CD4-positive, alpha-beta T cell treated with Interleukin-1 beta for 1 hour (primary cell): ENCODE measurements around the gene CPN1.
"Not testable (repeated sequence)": the region's sequence is repeated elsewhere in the genome, so short reads cannot be mapped to it uniquely, and the experiment has no call there.

ENCODE experiments used
- DNase-seq, 2 donors: peaks; one replicate each; pipeline ENCODE4 v3.0.0-alpha.2; 2020 to 2022

CPN1 gene

GRCh38 chr10:100081075-100082001, at the start of gene CPN1:
CPN1 (minus strand) TSS chr10:100081869; CDS start chr10:100081625, 244 bp downstream.
- no peak for DNase-seq

GRCh38 chr10:100130831-100131230, 49.2 kb upstream of the CPN1 start:
- no peak for DNase-seq

GRCh38 chr10:100129424-100129823, 47.8 kb upstream of the CPN1 start:
- DNase-seq: no peak

GRCh38 chr10:100128951-100129350, 47.3 kb upstream of the CPN1 start:
- no peak for DNase-seq

GRCh38 chr10:100125335-100125734, 43.7 kb upstream of the CPN1 start:
- DNase-seq: not testable (repeated sequence)

GRCh38 chr10:100124097-100124496, 42.4 kb upstream of the CPN1 start:
- DNase-seq: no peak

DNA sequence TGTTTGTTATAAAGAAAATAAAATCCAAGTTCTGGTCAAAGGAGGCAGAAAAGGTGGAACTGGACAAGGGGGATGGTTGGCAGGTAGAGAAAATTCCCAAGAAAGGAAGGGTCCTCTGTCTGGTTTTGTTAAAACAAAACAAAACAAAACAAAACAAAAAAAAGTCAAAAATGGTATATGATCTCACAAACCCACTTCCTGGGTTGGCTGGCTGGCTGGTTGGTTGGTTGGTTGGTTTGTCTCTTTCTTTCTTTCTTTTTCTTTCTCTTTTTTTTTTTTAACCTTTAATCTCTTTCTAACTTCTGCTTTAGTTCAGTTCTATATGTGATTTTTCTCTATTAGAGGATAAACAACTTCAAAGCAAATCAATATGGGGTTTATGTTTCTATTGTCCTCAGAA, 41.1 kb upstream of the CPN1 start:
- no peak for DNase-seq

DNA sequence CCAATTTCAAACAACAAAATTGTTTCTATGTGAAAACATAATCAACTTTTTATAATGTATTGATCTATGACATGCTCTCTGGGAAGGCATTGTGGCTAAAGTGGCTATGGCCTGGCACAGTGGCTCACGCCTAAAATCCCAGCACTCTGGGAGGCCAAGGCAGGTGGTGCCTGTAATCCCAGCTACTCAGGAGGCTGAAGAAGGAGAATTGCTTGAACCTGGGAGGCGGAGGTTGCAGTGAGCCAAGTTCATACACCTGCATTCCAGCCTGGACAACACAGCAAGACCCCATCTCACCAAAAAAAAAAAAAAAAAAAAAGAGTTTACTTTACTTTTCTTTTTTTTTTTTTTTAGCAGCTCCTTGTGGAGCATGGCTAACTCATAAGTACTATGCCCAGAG, 38.9 kb upstream of the CPN1 start:
- DNase-seq: no peak

DNA sequence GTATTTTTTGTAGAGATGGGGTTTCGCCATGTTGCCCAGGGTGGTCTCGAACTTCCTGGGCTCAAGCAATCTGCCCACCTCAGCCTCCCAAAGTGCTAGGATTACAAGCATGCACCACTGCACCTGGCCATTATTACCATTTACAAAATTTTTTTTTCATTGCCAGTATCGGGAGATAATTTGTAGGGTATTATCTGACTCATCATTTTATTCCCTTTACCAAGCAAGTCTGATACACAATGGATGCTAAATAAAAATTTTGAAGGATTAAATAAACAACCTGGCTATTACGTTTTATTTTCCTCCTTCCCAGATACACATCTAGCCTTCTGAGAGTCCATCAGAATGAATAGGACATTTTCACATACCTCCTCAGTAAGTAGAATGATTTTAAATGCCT, 38.1 kb upstream of the CPN1 start:
- DNase-seq: no peak

DNA sequence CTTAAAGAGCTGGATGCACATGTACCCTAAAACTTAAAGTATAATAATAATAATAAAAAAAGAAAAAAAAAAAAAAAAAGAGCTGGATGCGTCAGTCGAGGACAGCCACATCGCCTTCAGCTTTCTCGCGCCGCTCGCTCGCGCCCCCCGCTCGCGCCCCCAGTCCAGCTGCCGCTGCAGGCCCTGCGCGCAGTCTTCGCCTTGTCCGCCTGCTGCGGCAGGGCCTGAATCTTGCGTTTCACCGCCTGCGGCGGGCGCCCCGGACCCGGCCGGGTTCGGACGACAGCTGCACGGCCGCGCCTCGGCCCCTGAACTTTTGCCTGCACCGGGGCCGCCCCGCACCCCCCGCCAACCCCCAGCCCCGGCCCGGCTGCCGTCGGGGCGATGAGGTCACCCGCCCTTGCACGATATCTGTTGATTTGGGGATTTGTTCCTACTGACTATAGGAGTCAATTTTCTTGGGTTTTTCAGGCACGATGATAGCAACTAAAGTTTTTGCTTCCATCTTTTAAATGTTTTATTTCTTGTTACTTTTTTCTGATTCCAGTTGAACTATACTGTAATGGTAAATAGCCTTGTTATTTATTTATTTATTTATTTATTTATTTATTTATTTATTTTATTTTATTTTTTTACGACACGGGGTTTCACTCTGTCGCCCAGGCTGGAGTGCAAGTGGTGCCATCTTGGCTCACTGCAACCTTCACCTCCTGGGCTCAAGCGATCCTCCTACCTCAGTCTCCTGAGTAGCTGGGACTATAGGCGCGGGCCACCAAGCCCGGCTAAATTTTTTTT, 33.5 kb upstream of the CPN1 start:
- no peak for DNase-seq

DNA sequence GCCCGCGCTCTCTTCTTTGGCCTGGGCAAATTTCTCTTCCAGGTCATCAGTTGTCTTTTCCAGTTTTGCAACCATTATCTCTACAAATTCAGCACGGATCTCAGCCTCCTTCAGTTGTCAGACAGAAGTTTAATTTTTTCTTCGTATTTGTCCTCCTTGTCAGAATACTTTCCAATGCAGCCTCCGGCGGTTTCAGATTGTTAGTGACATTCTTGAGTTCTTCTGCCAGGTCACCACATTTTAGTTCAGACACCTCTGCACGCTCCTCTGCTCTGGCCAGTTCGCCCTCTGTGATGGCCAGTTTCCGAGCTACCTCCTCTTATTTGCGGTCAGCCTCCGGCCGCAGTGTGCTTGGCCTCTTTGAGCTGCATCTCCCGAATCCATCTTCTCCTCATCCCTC, 32.8 kb upstream of the CPN1 start:
- no peak for DNase-seq

- no peak for DNase-seq
Measured at GRCh38 chr10:100109670-100110069, 28.0 kb upstream of the CPN1 start.

- DNase-seq: no peak
Measured at GRCh38 chr10:100106865-100107264, 25.2 kb upstream of the CPN1 start.

DNA sequence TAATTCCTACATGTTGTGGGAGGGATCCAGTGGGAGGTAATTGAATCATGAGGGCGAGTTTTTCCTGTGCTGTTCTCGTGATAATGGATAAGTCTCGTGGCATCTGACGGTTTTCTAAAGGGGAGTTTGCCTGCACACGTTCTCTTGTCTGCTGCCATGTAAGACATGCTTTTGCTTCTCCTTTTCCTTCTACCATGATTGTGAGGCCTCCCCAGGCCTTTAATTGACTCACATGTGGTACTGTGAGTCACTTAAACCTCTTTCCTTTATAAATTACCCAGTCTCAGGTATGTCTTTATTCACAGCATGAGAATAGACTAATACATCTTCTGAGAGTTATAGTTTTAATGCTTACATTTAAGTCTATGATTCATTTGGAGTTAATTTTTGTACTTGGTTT, 22.6 kb upstream of the CPN1 start:
- no peak for DNase-seq

DNA sequence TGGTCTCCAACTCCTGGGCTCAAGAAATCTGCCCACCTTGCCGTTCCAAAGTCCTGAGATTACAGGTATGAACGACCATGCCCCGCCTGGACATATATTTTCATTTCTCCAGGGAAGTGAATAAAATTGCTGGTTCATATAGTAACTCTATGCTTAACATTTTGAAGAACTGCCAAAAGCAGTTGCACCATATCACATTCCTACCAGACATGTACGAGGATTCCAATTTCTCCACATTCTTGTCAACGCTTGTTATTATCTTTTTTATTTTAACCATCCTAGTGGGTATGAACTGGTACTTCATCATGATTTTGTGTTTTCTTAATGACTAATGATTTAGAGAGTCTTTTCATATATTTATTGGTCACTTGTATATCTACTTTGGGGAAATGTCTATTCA, 21.9 kb upstream of the CPN1 start:
- DNase-seq: no peak

GRCh38 chr10:100101192-100102076, 19.8 kb upstream of the CPN1 start:
- DNase-seq: no peak

DNA sequence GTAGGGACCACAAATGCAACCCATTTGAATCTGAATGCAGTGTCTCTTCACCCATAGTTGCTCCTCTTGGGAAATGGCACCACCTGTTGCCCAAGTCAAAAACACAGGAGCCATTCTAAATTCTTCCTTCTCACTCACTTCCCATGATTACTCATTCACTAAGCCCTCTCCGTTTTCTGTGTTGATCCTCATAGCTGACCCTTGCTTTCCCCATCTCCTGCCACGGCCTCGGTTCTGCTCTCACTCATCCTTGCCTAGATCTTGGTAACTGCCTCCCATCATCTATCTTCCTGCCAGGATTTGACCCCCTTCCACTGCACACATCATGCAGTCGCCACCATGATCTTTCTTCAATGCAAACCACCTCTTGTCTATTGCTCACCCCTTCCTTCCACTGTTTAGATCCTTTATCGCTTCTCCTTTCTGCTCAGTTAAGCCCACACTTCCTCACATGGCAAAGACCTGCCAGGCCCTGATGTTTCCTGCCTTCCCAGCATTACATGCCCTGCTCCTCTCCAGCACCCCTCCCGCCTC, 19.0 kb upstream of the CPN1 start:
- DNase-seq: no peak

DNA sequence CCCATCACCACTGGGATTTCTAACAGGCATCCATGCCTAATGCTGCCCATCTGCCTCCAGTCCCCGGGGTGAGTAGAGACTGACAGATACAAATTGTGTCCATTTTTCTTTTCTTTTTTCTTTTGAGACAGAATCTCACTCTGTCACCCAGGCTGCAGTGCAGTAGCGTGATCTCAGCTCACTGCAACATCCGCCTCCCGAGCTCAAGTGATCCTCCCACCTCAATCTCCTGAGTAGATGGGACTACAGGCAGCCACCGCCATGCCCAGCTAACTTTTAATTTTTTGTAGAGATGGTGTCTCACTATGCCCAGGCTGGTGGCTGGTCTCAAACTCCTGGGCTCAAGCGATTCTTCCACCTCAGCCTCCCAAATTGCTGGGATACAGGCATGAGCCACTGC, 7.6 kb upstream of the CPN1 start:
- no peak for DNase-seq

DNA sequence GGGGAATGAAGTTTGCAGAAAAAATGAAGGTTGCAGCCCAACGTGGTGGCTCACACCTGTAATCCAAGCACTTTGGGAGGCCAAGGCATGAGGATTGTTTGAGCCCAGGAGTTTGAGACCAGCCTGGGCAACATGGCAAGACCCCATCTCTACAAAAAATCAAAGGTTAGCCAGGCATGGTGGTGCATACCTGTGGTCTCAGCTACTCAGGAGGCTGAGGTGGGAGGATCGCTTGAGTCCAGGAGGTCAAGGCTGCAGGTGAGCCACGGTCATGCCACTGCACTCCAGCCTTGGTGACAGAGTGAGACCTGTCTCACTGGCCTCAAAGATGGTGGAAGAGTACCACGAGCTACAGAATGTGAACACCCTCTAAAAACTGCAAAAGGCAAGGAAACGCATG, 5.0 kb upstream of the CPN1 start:
- not testable (repeated sequence) for DNase-seq

GRCh38 chr10:100085596-100085995, 3.9 kb upstream of the CPN1 start:
- DNase-seq: no peak

GRCh38 chr10:100083623-100084022, 2.0 kb upstream of the CPN1 start:
- DNase-seq: no peak

DNA sequence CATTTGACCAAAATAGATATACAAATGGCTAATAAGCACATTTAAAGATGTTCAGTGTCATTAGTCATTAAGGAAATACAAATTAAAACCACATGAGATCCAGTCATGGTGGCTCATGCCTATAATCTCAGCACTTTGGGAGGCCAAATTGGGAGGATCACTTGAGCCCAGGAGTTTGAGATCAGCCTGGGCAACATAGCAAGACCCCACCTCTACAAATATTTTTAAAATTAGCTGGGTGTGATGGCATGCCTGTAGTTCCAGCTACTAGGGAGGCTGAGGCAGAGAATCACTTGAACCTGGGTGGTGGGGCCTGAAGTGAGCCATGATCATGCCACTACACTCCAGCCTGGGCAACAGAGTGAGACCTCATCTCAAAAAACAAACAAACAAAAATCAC, 607 bp upstream of the CPN1 start:
- DNase-seq: not testable (repeated sequence)

- DNase-seq: no peak
Measured at GRCh38 chr10:100076750-100077149, 4.9 kb downstream of the CPN1 start.
